Measurements from ENCODE around the gene SPINT3.

Gene SPINT3, protein sequence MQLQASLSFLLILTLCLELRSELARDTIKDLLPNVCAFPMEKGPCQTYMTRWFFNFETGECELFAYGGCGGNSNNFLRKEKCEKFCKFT

GRCh38 chr20:45515147-45515913 lies at the start of gene SPINT3:
SPINT3 (minus strand) TSS chr20:45515622; CDS start chr20:45515608, 14 bp downstream.
- no peak for DNase-seq

DNA sequence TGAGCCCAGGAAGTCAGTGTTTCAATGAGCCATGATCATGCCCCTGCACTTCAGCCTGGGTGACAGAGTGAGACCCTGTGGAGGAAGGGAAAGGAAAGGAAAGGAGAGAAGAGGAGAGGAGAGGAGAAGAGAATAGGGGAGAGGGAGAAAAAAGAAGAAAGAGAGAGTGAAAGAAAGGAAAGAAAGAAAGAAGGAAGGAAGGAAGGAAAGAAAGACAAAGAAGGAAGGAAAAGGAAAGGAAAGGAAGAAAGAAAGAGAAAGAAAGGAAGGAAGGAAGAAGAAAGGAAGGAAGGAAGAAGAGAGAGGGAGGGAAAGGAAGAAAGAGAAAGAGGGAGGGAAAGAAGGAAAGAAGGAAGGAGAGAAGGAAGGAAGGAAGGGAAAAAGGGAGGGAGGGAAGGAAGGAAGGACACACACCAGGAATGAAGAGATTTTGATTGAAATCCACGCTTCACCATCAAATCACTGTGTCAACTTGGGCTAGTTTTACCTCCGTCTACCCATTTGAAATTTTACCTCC lies 49.4 kb upstream of the SPINT3 start:
- DNase-seq = no peak

- no peak for DNase-seq
Measured at GRCh38 chr20:45555198-45555597, 39.8 kb upstream of the SPINT3 start.

DNA sequence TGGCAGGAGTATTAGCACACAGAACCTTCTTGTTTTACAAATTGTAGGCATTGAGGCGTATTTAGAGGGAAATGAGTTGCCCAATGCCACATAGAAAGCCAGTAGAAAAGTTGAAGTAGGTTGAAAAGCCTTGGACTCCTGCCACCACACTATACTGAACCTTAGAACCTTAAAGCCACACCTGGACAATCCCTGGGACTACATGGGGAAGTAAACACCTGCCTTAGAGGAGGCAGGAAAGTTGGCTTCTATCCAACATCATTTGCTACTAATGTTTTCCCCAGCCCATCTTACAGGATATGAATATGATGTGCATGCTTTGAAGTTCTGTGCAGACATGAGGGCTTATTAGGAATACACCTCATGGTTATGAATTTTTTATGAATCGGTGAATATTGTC lies 37.0 kb upstream of the SPINT3 start:
- DNase-seq = no peak

- no peak for DNase-seq
Measured at GRCh38 chr20:45550765-45551164, 35.3 kb upstream of the SPINT3 start.

DNA sequence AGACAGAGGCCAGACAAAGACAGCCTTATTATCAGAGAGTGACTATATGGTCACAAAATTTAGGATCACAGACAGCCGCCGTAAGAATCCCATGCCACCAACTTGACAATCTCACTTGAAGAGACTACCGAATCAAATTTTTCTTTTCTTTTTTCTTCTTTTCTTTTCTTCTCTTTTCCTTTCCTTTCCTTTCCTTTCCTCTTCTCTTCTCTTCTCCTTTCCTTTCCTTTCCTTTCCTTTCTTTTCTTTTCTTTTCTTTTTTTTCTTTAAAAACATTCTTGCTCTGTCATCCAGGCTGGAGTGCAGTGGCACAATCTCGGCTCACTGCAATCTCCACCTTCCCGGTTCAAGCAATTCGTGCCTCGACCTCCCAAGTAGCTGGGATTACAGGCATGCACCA lies 33.0 kb upstream of the SPINT3 start:
- DNase-seq = no peak

DNA sequence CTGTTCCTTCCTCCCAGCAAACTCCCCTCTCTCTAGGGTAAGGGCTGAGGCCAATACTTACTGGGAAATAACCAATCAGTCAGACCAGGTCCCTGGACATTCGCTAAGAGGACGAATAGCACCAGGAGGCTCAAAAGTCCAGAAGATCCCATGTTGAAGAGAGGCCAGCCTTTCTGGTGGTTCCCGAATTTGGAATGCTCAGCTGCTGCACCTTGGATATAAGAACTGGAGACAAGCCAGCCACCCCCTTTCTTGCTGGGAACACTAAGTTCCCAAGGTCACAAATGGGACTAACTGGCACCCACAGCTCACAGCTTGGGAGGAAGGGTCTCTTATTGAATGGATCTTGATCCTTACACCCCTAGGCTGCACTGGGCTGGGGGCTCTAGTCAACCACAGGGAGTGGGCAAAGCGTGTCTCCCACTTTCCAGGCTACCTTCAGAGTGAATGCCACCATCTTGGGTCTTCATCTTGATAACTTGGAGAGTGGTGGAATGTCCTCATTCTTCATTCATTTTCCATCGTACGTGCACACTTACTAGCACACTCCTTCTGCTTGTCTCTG lies 31.9 kb upstream of the SPINT3 start, which contains the start of gene EPPIN:
Gene EPPIN (minus strand): TSS at position 196 of the 565 bp plus-strand sequence. CDS start 44 bp downstream, at position 152.
- DNase-seq = no peak

- no peak for DNase-seq
Measured at GRCh38 chr20:45545754-45546453, 30.5 kb upstream of the SPINT3 start.

- DNase-seq = no peak
Measured at GRCh38 chr20:45545351-45545750, 29.9 kb upstream of the SPINT3 start.

GRCh38 chr20:45539382-45539781 lies 24.0 kb upstream of the SPINT3 start, which contains the start of gene WFDC6:
WFDC6 (minus strand) TSS chr20:45539482; CDS start chr20:45539407, 75 bp downstream.
- no peak for DNase-seq

GRCh38 chr20:45538209-45538799 lies 22.9 kb upstream of the SPINT3 start:
- no peak for DNase-seq

DNA sequence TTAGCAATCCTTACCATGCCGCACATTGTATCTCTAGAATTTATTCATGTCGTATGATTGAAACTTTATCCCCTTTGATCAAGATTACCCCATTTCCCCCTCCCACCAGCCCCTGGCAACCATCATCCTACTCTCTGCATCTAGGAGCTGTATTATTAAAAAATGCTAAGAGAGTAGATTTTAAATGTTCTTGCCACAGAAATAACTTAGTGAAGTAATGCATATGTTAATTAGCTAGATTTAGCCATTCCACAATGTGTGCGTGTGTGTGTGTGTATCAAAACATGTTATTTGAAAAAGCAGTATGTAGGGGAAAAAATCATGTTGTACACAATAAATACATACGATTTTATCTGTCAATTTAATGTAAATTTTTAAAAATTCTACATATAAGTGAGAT lies 11.9 kb upstream of the SPINT3 start:
- DNase-seq = no peak

DNA sequence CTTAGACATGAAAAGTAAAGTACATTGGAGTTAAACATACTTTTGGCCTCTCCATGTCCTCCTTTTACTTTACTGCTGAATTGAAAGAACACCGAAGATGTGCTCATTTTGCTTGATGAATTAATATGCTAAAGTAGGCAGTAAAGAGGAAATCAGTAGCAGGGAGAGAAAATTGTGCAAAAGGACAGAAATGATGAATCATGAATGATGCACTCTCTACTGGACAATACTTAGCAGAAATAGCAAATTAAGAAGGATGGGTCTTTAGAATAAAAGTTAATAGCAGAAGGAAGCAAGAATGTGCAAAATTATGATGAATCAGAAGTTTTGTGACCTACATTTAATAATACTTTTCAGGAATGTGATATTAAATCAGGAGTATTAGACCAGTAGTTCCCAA lies 8.4 kb upstream of the SPINT3 start:
- DNase-seq = no peak

- no peak for DNase-seq
Measured at GRCh38 chr20:45518282-45518681, 2.9 kb upstream of the SPINT3 start.

DNA sequence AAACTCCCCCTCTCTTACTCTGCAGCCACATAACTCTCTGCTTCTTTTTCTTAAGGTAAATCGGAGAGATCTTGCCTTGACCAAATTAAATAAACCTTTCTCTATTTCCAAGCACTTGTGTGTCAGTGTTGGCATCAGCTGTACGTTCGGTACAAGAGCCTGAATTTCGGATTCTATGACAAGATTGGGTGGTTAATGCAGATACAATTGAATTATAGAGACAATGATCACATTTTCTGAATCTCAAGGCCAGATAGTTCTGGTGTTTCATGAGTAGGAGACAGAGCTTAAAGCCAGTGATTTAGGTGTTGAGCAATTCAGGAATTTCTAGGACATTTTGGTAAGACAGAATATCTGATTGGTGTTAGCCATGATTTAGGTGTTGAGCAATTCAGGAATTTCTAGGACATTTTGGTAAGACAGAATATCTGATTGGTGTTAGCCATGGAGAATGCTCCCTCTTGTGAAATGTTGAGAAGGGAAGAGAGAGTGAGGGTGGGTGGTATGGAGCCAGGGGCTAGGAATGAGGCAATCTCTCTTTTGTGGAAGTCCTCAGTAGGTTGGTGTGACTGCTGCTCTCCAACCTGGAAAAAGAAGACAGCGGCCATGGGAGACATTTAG lies 5.1 kb downstream of the SPINT3 start:
- no peak for DNase-seq

DNA sequence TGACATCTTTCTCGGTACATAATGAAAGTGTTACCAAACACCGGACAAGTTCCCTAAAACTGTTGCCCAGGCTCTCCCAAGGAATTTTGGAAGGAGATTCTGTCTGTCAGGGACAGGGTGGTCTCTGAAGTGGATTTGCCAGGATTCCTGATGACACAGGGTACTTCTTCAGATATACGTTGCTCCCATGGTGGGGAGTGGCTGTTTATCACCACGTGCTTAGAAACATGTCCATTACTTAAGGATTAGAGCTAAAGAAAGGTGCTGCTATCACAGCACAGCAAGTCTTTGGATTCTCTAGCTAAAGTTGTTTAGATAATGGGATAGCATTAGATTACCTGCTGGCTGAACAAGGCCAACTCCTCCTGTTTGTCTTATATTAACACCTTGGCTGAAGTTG lies 6.3 kb downstream of the SPINT3 start:
- DNase-seq = no peak

- no peak for DNase-seq
Measured at GRCh38 chr20:45508068-45508886, 7.1 kb downstream of the SPINT3 start.

GRCh38 chr20:45507011-45507820 lies 8.2 kb downstream of the SPINT3 start:
- no peak for DNase-seq

DNA sequence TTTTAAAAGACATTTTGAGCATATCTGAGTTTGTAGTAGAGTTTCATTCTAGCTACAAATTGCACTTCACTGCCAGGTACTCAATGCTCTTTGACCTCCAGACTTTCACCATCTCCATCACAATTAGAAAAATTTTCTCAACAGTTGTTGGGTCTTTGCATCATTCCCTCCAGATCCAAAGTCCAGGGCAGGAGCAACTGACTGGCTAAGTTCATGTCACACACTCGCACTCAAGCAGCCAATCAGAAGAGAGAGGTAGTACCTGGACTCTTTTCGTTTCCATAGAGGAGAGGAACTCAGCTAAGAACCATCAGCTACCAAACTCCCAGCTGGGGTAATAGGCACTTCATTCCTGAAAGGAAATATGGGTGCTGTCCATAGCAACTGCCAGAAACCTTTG lies 9.0 kb downstream of the SPINT3 start:
- no peak for DNase-seq

- DNase-seq = no peak
Measured at GRCh38 chr20:45503403-45503802, 12.0 kb downstream of the SPINT3 start.

DNA sequence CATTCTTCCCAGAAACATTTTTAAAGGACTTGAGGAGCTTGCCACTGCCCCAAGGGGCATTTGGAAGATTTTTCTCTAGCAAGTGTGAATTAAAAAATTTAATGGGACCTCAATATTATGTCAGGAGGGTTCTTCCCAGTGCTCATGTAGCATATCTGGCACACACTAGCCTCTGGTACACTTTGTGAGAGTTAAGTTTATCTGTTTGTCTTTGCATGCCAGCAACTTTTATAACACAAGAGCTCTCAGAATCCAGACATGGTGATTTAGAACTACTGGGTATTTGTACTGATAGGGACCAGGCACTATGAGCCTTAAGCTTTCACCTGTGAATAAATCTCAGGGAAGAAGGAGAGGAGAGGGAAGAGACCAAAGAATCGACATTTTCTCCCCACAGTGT lies 12.9 kb downstream of the SPINT3 start:
- no peak for DNase-seq
